GM18951 (cell line): ENCODE measurements around the gene LRRC55.

ENCODE experiments used
- POLR2A ChIP-seq: IDR thresholded peaks from 4 replicates; pipeline ENCODE4 v1.6.1; 2011; ENCODE audit warnings: mild to moderate bottlenecking; ENCODE audit not compliant: insufficient read length, insufficient read depth; ENCODE audit errors: extremely low read depth
- in situ Hi-C: fragments of 300-500 bp; cut with MboI; formaldehyde crosslinking; loops from one replicate; pipeline ENCODE4 v1.12.0; 2022; ENCODE audit warnings: low sequenced_read_pairs, mixed read lengths, inconsistent platforms; ENCODE audit not compliant: unreplicated experiment

Gene LRRC55

GRCh38 chr11:57181678-57182305 lies at the start of gene LRRC55:
Gene LRRC55 (plus strand): TSS chr11:57181953. CDS start chr11:57182023, 70 bp downstream.
- no peak for TF ChIP-seq POLR2A
- in situ Hi-C loops: no loop called here

- in situ Hi-C loops: no loop called here
- no peak for TF ChIP-seq POLR2A
Measured at GRCh38 chr11:57133366-57134038, 48.3 kb upstream of the LRRC55 start.

- TF ChIP-seq POLR2A: no peak
- in situ Hi-C loops: no loop called here
Measured at GRCh38 chr11:57134284-57134683, 47.5 kb upstream of the LRRC55 start.

DNA sequence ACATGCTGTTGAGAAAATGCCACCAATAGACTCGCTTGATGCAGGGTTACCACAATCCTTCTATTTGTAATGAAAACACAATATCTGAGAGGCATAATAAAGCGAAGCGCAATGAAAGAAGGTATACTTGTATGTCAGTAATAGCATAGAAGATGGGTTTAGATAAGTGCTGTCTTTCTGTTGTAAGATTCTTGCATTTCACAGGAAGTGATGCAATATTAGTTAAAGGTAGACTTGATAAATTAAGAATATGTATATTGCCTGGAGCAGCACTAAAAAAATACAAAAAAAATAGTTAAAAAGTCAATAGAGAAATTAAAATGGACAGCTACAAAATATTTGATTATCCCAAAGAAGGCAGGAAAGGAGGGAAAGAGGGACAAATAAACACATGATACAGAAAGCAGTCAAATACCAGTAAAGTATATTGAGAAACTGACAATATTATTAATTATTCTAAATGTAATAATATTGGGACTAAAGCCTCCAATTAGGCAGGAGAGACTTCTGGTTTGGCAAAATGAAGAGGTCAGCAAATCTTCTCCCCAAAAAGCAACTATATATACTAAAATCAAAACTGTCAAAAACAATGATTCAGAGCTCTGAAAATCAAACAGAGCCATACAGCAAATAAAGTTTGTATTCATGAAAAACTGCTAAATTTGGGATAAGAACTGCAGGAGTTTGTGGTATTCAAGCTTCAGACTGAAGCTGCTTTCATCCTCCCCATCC lies 46.6 kb upstream of the LRRC55 start:
- in situ Hi-C loops: no loop called here
- no peak for TF ChIP-seq POLR2A

- TF ChIP-seq POLR2A: no peak
- in situ Hi-C loops: no loop called here
Measured at GRCh38 chr11:57140568-57140967, 41.2 kb upstream of the LRRC55 start.

GRCh38 chr11:57143459-57143858 lies 38.3 kb upstream of the LRRC55 start:
- no peak for TF ChIP-seq POLR2A
- in situ Hi-C loops: no loop called here

DNA sequence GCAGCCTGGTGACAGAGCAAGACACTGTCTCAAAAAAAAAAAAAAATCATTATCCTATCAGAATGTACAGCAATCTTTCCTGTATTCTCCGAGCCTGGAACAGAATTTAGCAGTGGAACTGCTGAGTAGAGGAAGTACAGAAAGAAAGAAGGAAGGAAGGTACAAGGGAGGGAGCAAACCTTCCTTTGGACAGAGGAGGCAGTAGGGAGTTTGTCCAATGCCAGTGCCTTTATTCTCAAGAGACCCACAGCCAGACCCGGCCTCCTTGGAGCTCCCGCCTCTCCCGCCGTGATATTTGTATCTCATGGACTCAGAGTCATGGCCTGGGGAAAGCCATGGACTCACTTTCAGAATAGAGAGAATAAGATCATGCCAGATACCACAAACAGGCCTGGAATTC lies 37.7 kb upstream of the LRRC55 start:
- TF ChIP-seq POLR2A: no peak
- in situ Hi-C loops: no loop called here

DNA sequence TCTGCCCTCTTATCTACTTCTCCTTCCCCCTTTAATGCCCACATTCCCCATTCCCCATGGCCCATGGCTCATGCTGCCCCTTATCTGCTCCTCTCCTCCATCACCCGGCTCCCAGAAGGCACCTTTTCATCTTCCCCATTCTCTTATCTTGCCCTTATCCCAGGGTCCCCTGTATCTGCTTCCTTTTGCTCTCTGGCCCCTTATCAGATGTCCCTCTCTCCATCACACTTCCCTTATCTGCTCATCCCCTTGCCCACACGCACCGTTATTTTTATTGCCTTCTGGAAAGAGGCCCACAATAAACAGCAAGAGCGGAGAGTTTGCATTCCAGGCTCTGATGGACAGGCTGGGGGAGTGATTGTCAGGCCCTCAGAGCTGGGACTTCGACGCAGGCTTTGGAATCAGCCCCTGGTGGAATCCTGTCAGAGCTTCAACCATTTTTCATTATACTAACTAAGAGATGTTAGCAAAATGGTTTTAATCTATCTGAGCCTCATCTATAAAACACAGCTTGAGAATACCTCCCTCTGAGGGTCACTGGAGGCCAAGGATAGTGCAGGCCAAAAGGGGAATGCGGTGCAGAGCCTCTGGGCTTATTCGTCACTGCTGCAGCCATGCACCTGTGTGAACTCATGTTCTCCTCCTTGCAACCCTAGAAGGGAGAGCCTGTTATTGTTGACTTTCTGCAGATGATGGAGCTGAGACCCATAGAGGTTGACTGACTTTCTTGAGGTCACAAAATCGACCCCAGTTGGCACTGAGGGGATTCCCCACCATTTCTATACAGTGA lies 37.0 kb upstream of the LRRC55 start:
- in situ Hi-C loops: no loop called here
- no peak for TF ChIP-seq POLR2A

DNA sequence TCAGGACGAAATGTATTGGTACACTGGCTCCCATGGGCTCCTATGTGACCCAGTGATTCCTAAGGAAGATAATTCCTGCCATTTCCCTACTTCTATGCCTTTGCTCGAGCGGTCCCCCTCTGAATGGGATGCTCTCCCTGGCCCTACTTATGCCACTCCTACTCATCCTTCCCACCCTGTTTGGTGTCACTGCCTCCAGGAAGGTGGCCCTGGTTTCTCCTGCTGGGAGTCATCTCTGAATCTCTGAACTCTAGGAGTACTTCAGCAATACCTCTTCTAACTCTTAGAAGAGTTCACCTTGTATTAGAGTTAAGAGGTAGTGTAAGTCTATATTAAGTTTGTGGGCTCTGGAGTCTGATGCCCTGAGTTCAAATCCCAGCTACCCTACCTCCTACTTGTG lies 35.5 kb upstream of the LRRC55 start:
- TF ChIP-seq POLR2A: no peak
- in situ Hi-C loops: no loop called here

DNA sequence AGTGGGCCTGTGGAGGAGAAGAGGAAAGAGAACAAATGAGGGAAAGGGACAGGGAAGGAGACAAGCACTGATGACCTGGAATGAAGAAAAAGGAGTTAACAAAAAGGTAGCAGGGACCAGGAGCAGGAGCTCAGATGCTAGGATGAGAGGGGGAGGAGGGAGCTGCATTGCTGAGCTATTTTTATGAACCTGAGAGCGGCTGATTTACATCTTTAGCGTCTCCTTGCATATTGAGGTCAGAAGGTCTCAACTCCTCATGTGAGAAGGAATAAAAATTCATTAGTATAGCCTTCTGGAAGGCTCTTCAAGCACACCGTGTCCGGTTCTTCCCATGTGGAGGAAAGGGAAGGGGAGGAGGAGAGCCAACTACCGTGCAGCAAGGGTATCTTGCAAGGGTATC lies 33.1 kb upstream of the LRRC55 start:
- TF ChIP-seq POLR2A: no peak
- in situ Hi-C loops: no loop called here

DNA sequence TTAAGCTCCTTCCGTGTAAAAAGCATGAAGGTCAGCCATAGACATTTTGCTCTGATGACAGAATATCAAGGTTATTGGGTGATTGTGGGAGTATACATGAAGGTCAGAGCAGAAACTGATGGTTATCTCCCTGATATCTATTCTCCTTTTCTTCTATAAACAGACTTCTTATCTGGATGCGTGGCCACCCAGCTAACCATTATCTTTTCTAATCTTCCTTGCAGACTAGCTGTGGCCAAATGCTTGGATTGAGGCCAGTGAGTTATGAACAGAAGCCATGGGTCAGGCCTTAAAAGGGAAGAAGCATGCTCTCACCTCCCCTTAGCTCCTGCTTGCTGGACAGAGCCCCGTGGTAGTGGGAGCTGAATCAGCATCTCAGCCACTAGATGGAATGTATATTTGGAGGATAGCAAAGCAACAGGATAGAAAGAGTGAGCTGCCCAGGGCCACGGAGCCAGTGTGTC lies 31.3 kb upstream of the LRRC55 start:
- in situ Hi-C loops: loop anchor here (10.0 kb wide), 1 partner anchor 1704 kb away; no protein-coding TSS in a partner anchor
- TF ChIP-seq POLR2A: no peak

- in situ Hi-C loops: loop anchor here (10.0 kb wide), 1 partner anchor 1703 kb away; no protein-coding TSS in a partner anchor
- TF ChIP-seq POLR2A: no peak
Measured at GRCh38 chr11:57152134-57152533, 29.6 kb upstream of the LRRC55 start.

- no peak for TF ChIP-seq POLR2A
- in situ Hi-C loops: loop anchor here (10.0 kb wide), 1 partner anchor 1701 kb away; no protein-coding TSS in a partner anchor
Measured at GRCh38 chr11:57153448-57153847, 28.3 kb upstream of the LRRC55 start.
